Panc1 (cell line): ENCODE results near the gene NOTCH2. TPM values are rescaled to one million over a fixed set of nuclear protein-coding genes. Genes with fewer than 3 reads are reported as not detected.

Experiments
- ATAC-seq: fragments of 200-7000 bp; cut with Tn5 transposase; 2 replicates; pipeline ENCODE4 v1.9.1; 2020; ENCODE audit warnings: mild to moderate bottlenecking, moderate library complexity
- BruUV-seq: library from RNA; stranded (reverse); fragments of 400-500 nt; replicated peaks from 2 replicates; lab custom pipeline; 2021; lab: Mats Ljungman, UMichigan
- CTCF ChIA-PET: fragments of 300-600 bp; sonication (Branson Sonifier 250); formaldehyde crosslinking; loops from one replicate; lab custom pipeline; 2022; ENCODE audit warnings: antibody characterized with exemption; lab: Charles Lee
- POLR2A ChIA-PET: fragments of 300-600 bp; sonication (Branson Sonifier 250); formaldehyde crosslinking; loops from one replicate; lab custom pipeline; 2022; ENCODE audit warnings: antibody characterized with exemption; lab: Charles Lee
- DNase-seq: peaks from one replicate; pipeline ENCODE4 v3.0.0-alpha.2; 2010; ENCODE audit warnings: low read depth, low spot score
- H3K27ac ChIP-seq: 2 replicates; pipeline ENCODE4 v1.5.1; 2011; ENCODE audit warnings: mild to moderate bottlenecking, low read length, inconsistent platforms
- H3K27me3 ChIP-seq: fragments of 200-500 bp; sonication (Bioruptor generic); 2 replicates; pipeline ENCODE4 v1.6.0; 2014; ENCODE audit warnings: low read length, inconsistent platforms; ENCODE audit not compliant: control insufficient read depth, insufficient read depth
- H3K36me3 ChIP-seq: fragments of 200-500 bp; sonication (Bioruptor generic); 2 replicates; pipeline ENCODE4 v1.5.1; 2014; ENCODE audit warnings: inconsistent platforms, mild to moderate bottlenecking, low read length, moderate library complexity; ENCODE audit not compliant: control insufficient read depth, insufficient read depth
- H3K4me1 ChIP-seq: 2 replicates; pipeline ENCODE4 v1.5.1; 2011; ENCODE audit warnings: inconsistent platforms, mild to moderate bottlenecking, low read length, moderate library complexity; ENCODE audit not compliant: control insufficient read depth, insufficient read depth
- H3K4me3 ChIP-seq, 2 experiments: 2 replicates each; pipeline ENCODE4 v1.5.1; 2011 to 2012; ENCODE audit warnings: low read depth in 2 of 2, low read length in 2 of 2, mild to moderate bottlenecking in 2 of 2, inconsistent platforms in 1 of 2, moderate library complexity in 1 of 2
- H3K9me3 ChIP-seq: fragments of 200-500 bp; sonication (Bioruptor generic); 2 replicates; pipeline ENCODE4 v1.5.1; 2014; ENCODE audit warnings: low read depth, mild to moderate bottlenecking, inconsistent platforms, low read length, moderate library complexity; ENCODE audit not compliant: control insufficient read depth, insufficient read depth
- CTCF ChIP-seq: fragments of 450-650 bp; IDR thresholded peaks from 2 replicates; pipeline ENCODE4 v1.5.1; 2017; ENCODE audit warnings: mild to moderate bottlenecking
- POLR2AphosphoS5 ChIP-seq: IDR thresholded peaks from 2 replicates; pipeline ENCODE4 v1.6.1; 2012; ENCODE audit warnings: mild to moderate bottlenecking, low read depth, low read length, moderate library complexity
- REST ChIP-seq, 2 experiments: IDR thresholded peaks; 2 replicates each; pipeline ENCODE4 v1.6.1; 2011 to 2012; ENCODE audit warnings: low read depth in 2 of 2, control low read depth in 1 of 2, low read length in 1 of 2, mild to moderate bottlenecking in 1 of 2, moderate library complexity in 1 of 2; ENCODE audit not compliant: insufficient read depth in 1 of 2
- SIN3A ChIP-seq: IDR thresholded peaks from 2 replicates; pipeline ENCODE4 v1.6.1; 2012; ENCODE audit warnings: low read depth, mild to moderate bottlenecking, low read length, moderate library complexity, borderline replicate concordance; ENCODE audit not compliant: insufficient read depth
- TCF7L2 ChIP-seq: IDR thresholded peaks from 2 replicates; pipeline ENCODE4 v1.6.1; 2011; ENCODE audit warnings: mild to moderate bottlenecking, low read depth, low read length, inconsistent platforms
- in situ Hi-C: cut with HindIII; loops from 2 replicates; pipeline ENCODE4 v1.10.0; 2016; ENCODE audit warnings: low sequenced_read_pairs, low pct_unique_long_range_greater_than_20kb
- intact Hi-C: fragments of 100-400 bp; cut with micrococcal nuclease; formaldehyde crosslinking; loops from one replicate; pipeline ENCODE4 v1.10.0; 2022; ENCODE audit not compliant: unreplicated experiment
- total RNA-seq: library from RNA; stranded (reverse); gene quantifications from one replicate; pipeline ENCODE4 v1.2.1, GENCODE V29; 2021; ENCODE audit not compliant: unreplicated experiment

The NOTCH2 gene
- total RNA-seq, 1 experiment from 2014 or later, result 191 TPM

- CTCF ChIA-PET, result no interaction called here
- Histone ChIP-seq H3K4me1 (no peaks in the 10 kb centered on the region), H3K27me3 (no peaks in the 10 kb centered on the region), H3K27ac (no peak overlapping the region), H3K9me3 (no peaks in the 10 kb centered on the region), H3K4me3 (no peak overlapping the region), H3K36me3 (peaks cover 16% of the 10 kb centered on the region)
- intact Hi-C loops (no loop called here), in situ Hi-C loops (no loop called here)
- ATAC-seq (no peak), DNase-seq (no peak)
- TF ChIP-seq SIN3A, result no peak
- TF ChIP-seq CTCF, result no peak
- no peak for TF ChIP-seq TCF7L2
- TF ChIP-seq REST (IDR thresholded peaks at IDR 0.05; ENCODE audit: insufficient read depth in 1 of 2, low read depth in 2 of 2, low read length in 1 of 2), result no peak
- no peak for TF ChIP-seq POLR2AphosphoS5
- BruUV-seq, result no TSS peak
- POLR2A ChIA-PET, result interaction anchor here (0.8 kb wide), 1 partner anchor 16 kb away, joined by 3 read pairs; no protein-coding TSS in a partner anchor
Measured at GRCh38 chr1:119956306-119956705, 113.2 kb downstream of the NOTCH2 start.

GRCh38 chr1:119954476-119955422 lies 114.7 kb downstream of the NOTCH2 start:
- ATAC-seq (peak; percentile 48; the same call in 1 of the 2 replicates), DNase-seq (no peak)
- H3K9me3 ChIP-seq, result no peaks in the 10 kb centered on the region
- no peak overlapping the region for H3K4me3 ChIP-seq
- H3K27me3 ChIP-seq, result no peaks in the 10 kb centered on the region
- in situ Hi-C loops (no loop called here), intact Hi-C loops (no loop called here)
- H3K4me1 ChIP-seq, result no peaks in the 10 kb centered on the region
- H3K27ac ChIP-seq, result no peak overlapping the region
- ChIA-PET CTCF (no interaction called here), POLR2A (no interaction called here)
- TF ChIP-seq TCF7L2 (no peak), REST (IDR thresholded peaks at IDR 0.05; ENCODE audit: insufficient read depth in 1 of 2, low read depth in 2 of 2, low read length in 1 of 2) (no peak), POLR2AphosphoS5 (no peak), SIN3A (no peak), CTCF (no peak)
- peaks cover 19% of the 10 kb centered on the region for H3K36me3 ChIP-seq
- BruUV-seq, result no TSS peak
